Vagina (tissue), 2 donors: ENCODE measurements around the gene MRPS31.

ENCODE experiments used
- POLR2A ChIP-seq, 2 donors: fragments of 450-650 bp; IDR thresholded peaks; one replicate each; pipeline ENCODE4 v1.6.1; 2017; ENCODE audit warnings: antibody characterized with exemption in 2 of 2, mild to moderate bottlenecking in 2 of 2, moderate library complexity in 2 of 2
- POLR2AphosphoS5 ChIP-seq, 2 donors: sonication (generic); formaldehyde crosslinking; IDR thresholded peaks; one replicate each; pipeline ENCODE4 v1.9.0; 2017; ENCODE audit warnings: antibody characterized with exemption in 2 of 2, mild to moderate bottlenecking in 2 of 2, low read depth in 1 of 2; ENCODE audit not compliant: insufficient read depth in 1 of 2
- TF ChIP-seq, protein P1 (sequence below), 3 experiments: fragments of 450-650 bp in 2 of 3; fragments of 200-600 bp in 1 of 3; sonication (generic) in 1 of 3; IDR thresholded peaks; one replicate each; pipeline ENCODE4 v1.5.1; 2017 to 2019; ENCODE audit warnings: antibody characterized with exemption in 3 of 3, mild to moderate bottlenecking in 2 of 3, moderate library complexity in 2 of 3

DNA sequence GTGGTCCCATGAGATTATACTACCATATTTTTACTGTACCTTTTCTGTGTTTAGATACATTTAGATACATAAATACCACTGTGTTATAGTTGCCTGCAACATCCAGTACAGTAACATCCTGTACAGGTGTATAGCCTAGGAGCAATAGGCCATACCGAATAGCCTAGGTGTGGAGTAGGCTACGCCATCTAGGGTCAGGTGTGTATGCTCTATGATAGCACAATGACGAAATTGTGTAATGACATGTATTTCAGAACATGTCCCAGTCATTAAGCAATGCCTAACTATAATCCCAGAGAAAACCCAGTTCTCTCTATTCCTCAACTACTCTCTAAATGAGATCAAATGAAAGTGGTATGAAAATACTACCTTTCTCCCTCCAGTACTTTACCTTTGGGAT is 22.3 kb upstream of the MRPS31 start:
- TF ChIP-seq, protein P1, sequence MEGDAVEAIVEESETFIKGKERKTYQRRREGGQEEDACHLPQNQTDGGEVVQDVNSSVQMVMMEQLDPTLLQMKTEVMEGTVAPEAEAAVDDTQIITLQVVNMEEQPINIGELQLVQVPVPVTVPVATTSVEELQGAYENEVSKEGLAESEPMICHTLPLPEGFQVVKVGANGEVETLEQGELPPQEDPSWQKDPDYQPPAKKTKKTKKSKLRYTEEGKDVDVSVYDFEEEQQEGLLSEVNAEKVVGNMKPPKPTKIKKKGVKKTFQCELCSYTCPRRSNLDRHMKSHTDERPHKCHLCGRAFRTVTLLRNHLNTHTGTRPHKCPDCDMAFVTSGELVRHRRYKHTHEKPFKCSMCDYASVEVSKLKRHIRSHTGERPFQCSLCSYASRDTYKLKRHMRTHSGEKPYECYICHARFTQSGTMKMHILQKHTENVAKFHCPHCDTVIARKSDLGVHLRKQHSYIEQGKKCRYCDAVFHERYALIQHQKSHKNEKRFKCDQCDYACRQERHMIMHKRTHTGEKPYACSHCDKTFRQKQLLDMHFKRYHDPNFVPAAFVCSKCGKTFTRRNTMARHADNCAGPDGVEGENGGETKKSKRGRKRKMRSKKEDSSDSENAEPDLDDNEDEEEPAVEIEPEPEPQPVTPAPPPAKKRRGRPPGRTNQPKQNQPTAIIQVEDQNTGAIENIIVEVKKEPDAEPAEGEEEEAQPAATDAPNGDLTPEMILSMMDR (IDR thresholded peaks at IDR 0.05), result no peak
- TF ChIP-seq POLR2A (IDR thresholded peaks at IDR 0.05) (no peak), POLR2AphosphoS5 (IDR thresholded peaks at IDR 0.05; ENCODE audit: insufficient read depth in 1 of 2, low read depth in 1 of 2) (no peak)
